ENCODE results near the gene THUMPD3.
A peak's percentile ranks its signal among the peaks of the same experiment; 100 is the strongest.

GRCh38 chr3:9327578-9327977, 35.3 kb upstream of the THUMPD3 start:
- TF ChIP-seq YY1 (IDR thresholded peaks at IDR 0.05; ENCODE audit: low read depth) (no peak), TAF1 (IDR thresholded peaks at IDR 0.05; ENCODE audit: low read depth) (no peak), CREB1 (IDR thresholded peaks at IDR 0.05; ENCODE audit: low read depth) (no peak), ZBTB7A (IDR thresholded peaks at IDR 0.05; ENCODE audit: low read depth) (no peak), EGR1 (IDR thresholded peaks at IDR 0.05) (no peak), USF1 (IDR thresholded peaks at IDR 0.05) (0 out of 2 replicates have a peak, but pooled peaks have one; percentile 21), CEBPB (IDR thresholded peaks at IDR 0.05) (no peak), NFIC (IDR thresholded peaks at IDR 0.05) (no peak)
- TF ChIP-seq, protein P1, sequence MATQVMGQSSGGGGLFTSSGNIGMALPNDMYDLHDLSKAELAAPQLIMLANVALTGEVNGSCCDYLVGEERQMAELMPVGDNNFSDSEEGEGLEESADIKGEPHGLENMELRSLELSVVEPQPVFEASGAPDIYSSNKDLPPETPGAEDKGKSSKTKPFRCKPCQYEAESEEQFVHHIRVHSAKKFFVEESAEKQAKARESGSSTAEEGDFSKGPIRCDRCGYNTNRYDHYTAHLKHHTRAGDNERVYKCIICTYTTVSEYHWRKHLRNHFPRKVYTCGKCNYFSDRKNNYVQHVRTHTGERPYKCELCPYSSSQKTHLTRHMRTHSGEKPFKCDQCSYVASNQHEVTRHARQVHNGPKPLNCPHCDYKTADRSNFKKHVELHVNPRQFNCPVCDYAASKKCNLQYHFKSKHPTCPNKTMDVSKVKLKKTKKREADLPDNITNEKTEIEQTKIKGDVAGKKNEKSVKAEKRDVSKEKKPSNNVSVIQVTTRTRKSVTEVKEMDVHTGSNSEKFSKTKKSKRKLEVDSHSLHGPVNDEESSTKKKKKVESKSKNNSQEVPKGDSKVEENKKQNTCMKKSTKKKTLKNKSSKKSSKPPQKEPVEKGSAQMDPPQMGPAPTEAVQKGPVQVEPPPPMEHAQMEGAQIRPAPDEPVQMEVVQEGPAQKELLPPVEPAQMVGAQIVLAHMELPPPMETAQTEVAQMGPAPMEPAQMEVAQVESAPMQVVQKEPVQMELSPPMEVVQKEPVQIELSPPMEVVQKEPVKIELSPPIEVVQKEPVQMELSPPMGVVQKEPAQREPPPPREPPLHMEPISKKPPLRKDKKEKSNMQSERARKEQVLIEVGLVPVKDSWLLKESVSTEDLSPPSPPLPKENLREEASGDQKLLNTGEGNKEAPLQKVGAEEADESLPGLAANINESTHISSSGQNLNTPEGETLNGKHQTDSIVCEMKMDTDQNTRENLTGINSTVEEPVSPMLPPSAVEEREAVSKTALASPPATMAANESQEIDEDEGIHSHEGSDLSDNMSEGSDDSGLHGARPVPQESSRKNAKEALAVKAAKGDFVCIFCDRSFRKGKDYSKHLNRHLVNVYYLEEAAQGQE (IDR thresholded peaks at IDR 0.05; ENCODE audit: low read depth) = no peak

All from Ishikawa (cell line).